COLO668 (cell line): ENCODE results near the gene HDAC4.

Experiments
- DNase-seq: peaks from one replicate; lab custom pipeline; 2025; ENCODE audit not compliant: unreplicated experiment; lab: John Stamatoyannopoulos, UW

HDAC4 gene

GRCh38 chr2:239006622-239007285, 394.1 kb downstream of the HDAC4 start:
- DNase-seq: no peak

GRCh38 chr2:239005586-239005985, 395.2 kb downstream of the HDAC4 start:
- DNase-seq: no peak

- no peak for DNase-seq
These were observed 396.4 kb downstream of the HDAC4 start for GRCh38 chr2:239004274-239005015.

- no peak for DNase-seq
These were observed 397.1 kb downstream of the HDAC4 start for GRCh38 chr2:239003624-239004273.

- no peak for DNase-seq
These were observed 397.7 kb downstream of the HDAC4 start for GRCh38 chr2:239002954-239003623.

- DNase-seq: no peak
These were observed 398.2 kb downstream of the HDAC4 start for GRCh38 chr2:239002591-239002953.

- DNase-seq: no peak
These were observed 399.0 kb downstream of the HDAC4 start for GRCh38 chr2:239001794-239002193.

- DNase-seq: no peak
These were observed 400.2 kb downstream of the HDAC4 start for GRCh38 chr2:239000500-239001073.

GRCh38 chr2:239000089-239000488, 400.7 kb downstream of the HDAC4 start:
- no peak for DNase-seq

GRCh38 chr2:238999291-238999741, 401.5 kb downstream of the HDAC4 start:
- DNase-seq: no peak

- DNase-seq: no peak
These were observed 402.0 kb downstream of the HDAC4 start for GRCh38 chr2:238998801-238999200.
